GM21723 (cell line): ENCODE results near the gene EMILIN2.
"Not testable (repeated sequence)": the region's sequence is repeated elsewhere in the genome, so short reads cannot be mapped to it uniquely, and the experiment has no call there.

Experiments
- ATAC-seq: cut with Tn5 transposase; IDR thresholded peaks from one replicate; pipeline ENCODE4 v1.9.1; 2021; ENCODE audit warnings: mild to moderate bottlenecking, moderate library complexity; ENCODE audit not compliant: unreplicated experiment

Gene EMILIN2

GRCh38 chr18:2846636-2847316 lies at the start of gene EMILIN2:
Gene EMILIN2 (plus strand): TSS chr18:2847006. CDS start chr18:2847189, 183 bp downstream.
- ATAC-seq = peak; percentile 61

- peak; percentile 90 for ATAC-seq
Observed at GRCh38 chr18:2797951-2798350, 48.9 kb upstream of the EMILIN2 start.

GRCh38 chr18:2799369-2799768 lies 47.4 kb upstream of the EMILIN2 start:
- ATAC-seq = no peak

DNA sequence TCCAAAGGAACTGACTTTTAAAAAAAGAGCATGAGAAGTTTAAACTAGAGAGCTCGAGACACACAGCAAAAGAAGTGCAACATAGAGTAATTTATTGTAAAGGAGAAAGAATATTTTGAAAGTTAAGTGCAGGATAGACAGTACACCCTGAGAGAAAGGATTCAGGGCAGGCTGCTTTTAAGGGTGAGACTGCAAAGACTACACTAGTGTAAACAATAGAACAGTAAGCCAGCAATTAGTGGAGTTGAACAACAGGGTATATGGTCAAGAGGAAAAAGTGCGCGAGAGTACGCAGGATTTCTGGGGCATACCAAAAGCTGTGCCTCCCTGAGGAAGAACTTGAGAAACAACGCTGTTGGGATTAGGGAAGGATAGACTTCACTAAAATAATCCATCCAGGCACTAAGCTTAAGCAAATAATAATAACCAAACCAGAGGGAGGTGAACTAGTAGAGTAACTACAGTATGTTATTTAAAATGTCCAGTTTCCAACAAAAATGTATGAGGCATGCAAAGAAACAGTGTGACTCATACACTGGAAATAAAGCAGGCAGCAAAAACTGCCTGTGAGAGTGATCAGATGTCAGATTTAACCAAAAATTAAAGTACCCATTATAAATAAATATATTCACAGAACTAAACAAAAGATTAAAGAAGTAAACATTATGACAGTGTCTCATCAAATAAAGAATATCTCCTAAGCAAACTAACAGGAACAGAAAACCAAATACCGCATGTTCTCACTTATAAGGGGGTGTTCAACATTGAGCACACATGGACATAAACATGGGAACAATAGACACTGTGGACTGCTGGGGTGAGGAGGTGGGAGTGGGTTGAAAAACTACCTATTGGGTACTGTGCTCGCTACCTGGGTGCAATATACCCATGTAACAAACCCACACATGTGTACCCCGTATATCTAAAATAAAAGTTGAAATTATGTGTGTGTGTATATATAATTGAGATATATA lies 40.5 kb upstream of the EMILIN2 start:
- ATAC-seq = no peak

GRCh38 chr18:2808640-2809039 lies 38.2 kb upstream of the EMILIN2 start:
- not testable (repeated sequence) for ATAC-seq

DNA sequence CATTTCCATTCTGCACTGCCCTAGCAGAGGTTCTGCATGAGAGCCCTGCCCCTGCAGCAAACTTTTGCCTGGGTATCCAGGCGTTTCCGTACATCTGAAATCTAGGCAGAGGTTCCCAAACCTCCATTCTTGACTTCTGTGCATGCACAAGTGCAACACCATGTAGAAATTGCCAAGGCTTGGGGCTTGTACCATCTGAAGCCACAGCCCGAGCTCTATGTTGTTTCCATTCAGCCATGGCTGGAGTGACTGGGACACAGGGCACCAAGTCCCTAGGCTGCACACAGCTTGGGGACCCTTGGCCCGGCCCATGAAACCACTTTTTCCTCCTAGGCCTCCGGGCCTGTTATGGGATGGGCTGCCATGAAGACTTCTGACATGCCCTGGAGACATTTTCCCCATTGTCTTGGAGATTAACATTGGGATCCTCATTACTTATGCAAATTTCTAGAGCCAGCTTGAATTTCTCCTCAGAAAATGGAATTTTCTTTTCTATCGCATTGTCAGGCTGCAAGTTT lies 37.1 kb upstream of the EMILIN2 start:
- not testable (repeated sequence) for ATAC-seq

- no peak for ATAC-seq
Observed at GRCh38 chr18:2811416-2811815, 35.4 kb upstream of the EMILIN2 start.

- ATAC-seq = no peak
Observed at GRCh38 chr18:2814928-2815327, 31.9 kb upstream of the EMILIN2 start.

GRCh38 chr18:2818281-2818680 lies 28.5 kb upstream of the EMILIN2 start:
- ATAC-seq = no peak

- ATAC-seq = no peak
Observed at GRCh38 chr18:2821695-2822094, 25.1 kb upstream of the EMILIN2 start.

DNA sequence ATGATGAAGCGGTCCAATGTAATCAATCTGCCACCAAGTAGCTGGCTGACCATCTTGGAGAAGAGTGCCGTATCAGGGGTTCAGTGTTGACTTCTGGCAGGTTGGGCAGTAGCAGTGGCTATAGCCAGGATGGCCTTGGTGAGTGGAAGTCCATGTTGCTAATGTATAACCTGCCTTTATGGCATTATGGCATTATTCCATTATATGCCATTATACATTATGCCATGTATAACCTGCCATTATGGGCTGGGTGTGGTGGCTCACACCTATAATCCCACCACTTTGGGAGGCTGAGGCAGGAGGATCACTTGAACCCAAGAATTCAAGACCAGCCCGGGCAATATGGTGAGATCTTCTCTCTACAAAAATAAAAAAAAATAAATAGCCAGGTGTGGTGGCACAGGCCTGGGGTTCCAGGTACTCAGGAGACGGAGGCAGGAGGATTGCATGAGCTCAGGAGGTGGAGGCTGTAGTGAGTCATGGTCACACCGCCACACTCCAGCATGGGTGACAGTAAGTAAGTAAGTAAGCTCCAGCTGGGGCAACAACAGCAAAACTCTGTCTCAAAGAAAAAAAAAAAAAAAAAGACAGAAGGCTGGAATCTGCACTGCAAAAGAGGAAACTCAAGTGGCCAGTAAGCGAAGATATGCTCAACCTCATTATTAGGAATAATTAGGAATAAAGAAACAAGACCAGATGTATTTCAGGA lies 24.4 kb upstream of the EMILIN2 start:
- no peak for ATAC-seq

DNA sequence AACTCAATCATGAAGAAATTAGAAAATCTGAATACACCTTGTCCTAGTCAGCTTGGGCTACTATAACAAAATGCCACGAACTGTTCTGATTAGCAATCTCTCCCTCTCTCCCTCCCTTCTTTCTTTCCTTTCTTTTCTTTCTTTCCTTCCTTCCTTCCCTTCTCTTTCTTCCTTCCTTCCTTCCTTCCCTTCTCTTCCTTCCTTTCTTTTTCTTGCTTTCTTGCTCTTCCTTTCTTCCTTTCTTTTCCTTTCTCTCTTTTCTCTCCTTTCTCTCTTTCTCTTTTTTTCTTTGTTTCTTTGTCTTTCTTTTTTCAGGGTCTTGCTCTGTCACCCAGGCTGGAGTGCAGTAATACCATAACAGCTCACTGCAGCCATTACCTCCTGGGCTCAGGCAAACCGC lies 23.6 kb upstream of the EMILIN2 start:
- no peak for ATAC-seq

DNA sequence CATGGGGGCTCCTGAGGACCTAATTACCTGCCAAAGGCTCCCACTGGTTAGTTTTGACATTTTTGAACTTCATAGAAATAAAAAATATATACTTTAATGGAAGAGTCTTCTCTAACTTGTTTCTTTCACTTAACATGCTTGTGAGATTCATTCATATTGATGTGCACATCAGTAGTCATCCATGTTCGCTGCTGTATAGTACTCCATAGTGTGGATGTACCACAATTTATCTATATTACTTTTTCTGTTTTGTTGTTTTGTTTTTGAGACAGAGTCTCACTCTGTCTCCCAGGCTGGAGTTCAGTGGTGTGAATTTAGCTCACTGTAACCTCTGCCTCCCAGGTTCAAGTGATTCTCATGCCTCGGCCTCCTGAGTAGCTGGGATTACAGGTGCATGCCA lies 22.8 kb upstream of the EMILIN2 start:
- ATAC-seq = no peak

DNA sequence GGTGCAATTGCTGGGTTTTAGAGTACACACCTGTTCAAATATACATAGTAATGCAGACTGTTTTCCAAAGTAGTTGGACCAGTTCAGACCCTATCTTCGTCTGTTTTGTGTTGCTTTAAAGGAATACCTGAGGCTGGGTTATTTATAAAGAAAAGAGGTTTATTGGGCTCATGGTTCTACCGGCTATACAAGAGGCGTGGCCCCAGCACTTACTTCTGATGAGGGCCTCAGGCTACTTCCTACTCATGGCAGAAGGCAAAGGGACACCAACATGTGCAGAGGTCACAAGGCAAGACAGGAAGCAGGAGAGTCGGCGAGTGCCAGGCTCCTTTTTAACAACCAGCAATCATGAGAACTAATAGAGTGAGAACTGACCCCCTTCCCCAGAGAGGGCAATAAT lies 21.9 kb upstream of the EMILIN2 start:
- no peak for ATAC-seq

DNA sequence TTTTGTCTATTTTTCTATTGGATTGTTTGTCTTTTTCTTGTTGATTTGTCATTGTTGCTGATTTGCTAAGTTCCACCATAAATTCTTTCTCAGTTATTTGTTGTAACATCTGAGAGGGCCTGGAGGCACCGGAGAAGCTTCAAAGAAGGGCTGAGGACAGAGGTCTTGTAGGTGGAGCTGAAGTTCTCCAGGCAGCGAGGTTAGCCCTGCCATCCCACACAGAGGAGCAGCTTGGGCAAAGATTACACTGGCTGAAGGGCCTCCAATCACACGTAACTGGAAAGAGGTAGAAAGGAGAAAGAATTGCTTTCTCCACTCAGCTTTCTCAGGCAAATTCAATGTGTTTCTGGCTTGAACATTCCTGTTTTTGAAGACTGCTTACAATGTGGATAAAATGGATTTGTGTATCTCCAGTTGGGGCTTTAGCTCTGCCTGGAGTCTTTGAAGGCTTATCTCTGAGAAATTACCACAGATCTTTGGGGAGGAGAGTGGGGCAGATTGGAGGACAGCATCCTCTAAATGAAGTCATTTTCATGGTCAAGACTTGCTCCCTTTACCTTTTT lies 21.1 kb upstream of the EMILIN2 start:
- ATAC-seq = no peak

DNA sequence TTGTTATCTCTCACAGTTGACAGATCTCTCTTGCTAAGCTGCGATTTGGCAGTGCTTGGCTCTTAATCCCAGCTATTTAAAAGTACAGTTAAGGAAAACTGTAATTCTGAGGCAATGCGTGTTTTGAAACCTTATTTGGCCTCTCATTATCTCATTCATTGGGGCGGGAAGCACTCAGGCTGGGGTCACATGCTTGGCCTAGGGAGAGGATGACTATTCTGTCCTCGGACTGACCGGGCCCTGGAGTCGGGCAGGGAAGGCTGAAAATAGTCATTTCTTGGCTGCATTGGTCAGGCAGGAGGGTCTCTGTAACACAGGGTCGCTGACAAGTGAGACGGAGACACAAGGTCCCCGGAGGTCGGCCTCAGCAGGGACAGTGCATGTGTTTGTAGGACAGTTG lies 20.2 kb upstream of the EMILIN2 start:
- no peak for ATAC-seq

DNA sequence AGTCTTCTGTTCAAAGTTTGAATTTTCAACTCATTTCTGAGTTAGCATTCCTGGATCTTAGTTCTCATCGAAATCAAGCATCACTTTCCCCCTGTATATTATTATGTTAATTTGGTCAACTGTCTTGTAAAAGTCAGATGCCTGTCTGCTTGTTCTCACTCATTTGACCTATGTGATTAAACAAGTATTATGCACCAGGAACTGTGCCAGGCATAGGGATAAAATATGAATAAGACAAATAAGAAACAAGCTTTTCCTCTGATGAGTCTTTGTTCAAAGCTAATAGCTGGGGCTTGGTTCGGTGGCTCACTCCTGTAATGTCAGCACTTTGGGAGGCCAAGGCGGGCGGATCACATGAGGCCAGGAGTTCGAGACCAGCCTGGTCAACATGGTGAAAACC lies 19.7 kb upstream of the EMILIN2 start:
- ATAC-seq = no peak

GRCh38 chr18:2836118-2836517 lies 10.7 kb upstream of the EMILIN2 start:
- ATAC-seq = not testable (repeated sequence)

GRCh38 chr18:2837290-2837689 lies 9.5 kb upstream of the EMILIN2 start:
- not testable (repeated sequence) for ATAC-seq

- ATAC-seq = no peak
Observed at GRCh38 chr18:2839202-2839601, 7.6 kb upstream of the EMILIN2 start.

DNA sequence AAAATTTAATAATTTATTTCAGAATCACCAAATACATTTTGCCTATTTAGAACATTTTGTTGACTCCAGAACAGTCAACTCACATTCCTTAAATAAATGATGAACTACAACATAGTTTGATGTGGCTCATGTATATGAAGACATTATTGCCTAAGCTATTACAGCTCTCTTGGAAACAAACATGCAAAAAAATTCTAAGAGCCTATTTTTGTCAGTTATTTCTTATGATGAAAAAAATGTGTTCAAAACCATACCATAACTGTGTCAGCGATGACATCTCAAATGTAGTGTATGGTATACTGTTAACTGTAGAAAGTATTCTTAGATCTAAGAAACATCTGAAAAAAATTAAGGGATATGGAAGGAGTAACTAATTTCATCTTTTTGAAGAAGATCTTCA lies 6.3 kb upstream of the EMILIN2 start:
- no peak for ATAC-seq
